Measurements from ENCODE around the gene RANBP3L.

RANBP3L gene

GRCh38 chr5:36242534-36243485 is 58.9 kb downstream of the RANBP3L start:
- DNase-seq = no peak

GRCh38 chr5:36241631-36242533 is 59.8 kb downstream of the RANBP3L start, which contains the start of gene NADK2:
Gene NADK2, minus strand, starts transcription at chr5:36241925. Its CDS starts 127 bp downstream, at chr5:36241798.
- peak; percentile 70 to 84 for DNase-seq

DNA sequence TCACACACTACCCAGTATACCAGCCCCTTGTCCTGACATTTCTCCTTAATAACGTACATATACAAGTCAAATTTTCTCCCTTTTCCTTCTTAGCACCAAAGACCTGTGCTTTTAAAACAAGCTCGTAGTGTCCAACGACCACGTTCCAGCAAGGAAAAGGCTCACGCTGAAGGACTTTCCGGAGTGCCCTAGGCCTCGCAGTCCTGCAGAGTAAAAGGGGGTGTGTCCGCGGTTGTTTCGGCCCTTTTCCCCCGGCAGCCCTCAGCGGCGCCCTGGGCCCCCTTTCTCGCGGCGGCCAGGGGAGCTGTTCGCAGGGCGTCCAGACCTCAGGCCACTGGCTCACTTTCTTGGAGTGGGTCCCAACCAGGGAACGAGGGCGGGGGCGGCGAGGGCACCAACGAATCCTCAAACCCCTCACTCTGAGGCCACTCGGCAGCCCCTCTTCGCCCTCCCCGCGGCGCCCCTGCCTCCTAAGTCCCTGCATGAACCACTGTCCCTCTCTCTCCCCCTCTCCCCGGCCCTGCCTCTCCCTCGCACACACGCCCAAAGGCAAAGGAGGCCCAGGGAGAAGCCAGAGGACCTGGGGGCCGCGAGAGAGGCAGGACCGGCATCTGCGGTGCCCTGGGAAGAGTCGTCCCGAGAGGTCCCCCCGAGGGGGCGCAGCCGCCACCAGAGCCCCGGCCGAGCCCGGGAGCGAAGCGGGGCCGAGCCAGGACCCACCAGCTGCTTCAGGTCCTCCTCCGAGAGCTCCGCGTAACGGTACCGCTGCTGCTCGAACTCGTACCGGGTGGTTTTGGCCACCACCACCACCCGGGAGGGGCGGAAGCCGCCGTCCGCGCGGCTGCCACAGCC is 60.7 kb downstream of the RANBP3L start:
- no peak for DNase-seq

GRCh38 chr5:36239370-36240293 is 62.1 kb downstream of the RANBP3L start:
- no peak for DNase-seq

DNA sequence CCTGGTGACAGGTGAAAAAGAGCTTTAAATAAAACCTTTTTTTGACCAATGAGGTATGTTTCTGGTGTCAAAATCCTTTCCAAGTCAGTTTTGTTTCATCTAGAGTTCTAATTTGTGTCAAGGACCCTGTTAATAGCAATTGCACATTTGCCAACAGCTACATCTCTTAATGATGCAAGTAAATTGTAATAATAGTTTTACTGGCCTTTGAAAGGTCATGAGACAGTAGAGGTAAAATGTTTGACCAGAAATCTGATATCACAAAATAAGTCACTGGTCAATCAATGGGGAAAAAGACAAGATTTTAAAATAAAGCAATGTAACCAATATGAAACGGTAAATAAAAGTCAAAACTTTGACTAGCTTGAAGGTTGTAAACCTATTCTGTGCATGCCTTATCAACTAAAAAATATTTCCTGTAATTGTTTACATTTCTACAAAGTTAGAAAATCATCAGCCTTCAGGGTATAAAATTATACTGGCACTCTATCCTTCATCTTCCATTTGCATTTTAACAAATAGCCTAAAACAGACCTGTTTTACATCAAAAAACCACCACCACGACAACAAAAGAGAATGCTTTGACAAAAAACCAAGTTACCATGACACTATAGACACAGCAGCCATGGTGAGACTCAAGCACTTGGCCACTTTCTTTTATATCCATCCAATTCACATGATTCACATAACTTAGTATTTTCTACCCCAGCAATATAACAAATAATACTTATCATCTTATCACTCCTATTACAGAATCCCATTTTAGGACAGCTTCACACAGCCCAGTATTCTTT is 63.0 kb downstream of the RANBP3L start:
- no peak for DNase-seq

- no peak for DNase-seq
These were observed 64.0 kb downstream of the RANBP3L start for GRCh38 chr5:36237751-36238150.

DNA sequence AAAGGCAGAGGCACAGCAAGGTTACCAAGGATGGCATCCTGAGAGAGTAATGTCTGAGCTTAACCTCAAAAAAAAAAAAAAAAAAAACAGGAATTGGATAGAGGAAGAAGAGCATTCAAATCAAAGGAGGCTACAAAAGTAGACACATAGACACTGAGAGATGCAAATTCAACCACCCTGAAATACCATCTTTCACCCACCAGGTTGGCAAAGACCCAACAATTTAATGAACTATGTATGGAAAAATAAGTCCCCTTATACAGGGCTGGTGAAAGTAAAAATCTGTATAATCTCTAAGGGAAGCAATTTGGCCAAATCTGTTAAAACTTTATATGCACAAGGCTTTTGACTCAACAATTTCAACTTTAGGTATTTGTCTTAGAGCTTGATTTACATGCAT is 64.9 kb downstream of the RANBP3L start:
- no peak for DNase-seq

GRCh38 chr5:36232533-36232932 is 69.2 kb downstream of the RANBP3L start:
- no peak for DNase-seq

DNA sequence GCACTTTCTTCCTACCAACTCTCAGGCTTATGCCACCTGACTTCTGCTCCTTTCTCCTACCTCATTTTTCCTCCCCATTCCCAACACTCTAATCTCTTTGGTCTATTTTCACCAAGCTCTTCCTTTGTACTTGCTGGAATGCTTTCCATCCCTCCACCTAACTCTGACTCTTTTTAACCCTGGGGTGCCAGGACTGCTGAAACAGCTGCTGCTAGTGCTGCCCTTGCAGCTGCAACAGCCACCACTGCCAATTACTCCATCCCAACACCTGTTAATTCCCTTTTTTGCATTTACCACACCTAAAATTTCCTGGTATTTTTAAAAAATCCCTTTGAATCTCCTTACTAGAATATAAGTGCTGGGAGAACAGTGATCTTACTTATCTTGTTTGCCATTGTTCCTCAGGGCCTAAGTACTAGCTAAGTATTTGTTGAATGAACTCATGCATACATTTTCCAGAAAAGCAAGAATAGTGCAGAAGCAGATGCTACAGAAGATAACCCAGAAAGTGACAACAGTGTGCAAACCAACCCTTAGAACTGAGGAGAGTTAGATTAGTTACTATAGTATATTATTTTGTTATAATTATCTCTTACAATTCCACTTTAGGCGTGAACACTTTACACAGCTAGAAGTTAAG is 71.4 kb downstream of the RANBP3L start:
- no peak for DNase-seq

GRCh38 chr5:36228505-36228904 is 73.2 kb downstream of the RANBP3L start:
- DNase-seq = no peak

DNA sequence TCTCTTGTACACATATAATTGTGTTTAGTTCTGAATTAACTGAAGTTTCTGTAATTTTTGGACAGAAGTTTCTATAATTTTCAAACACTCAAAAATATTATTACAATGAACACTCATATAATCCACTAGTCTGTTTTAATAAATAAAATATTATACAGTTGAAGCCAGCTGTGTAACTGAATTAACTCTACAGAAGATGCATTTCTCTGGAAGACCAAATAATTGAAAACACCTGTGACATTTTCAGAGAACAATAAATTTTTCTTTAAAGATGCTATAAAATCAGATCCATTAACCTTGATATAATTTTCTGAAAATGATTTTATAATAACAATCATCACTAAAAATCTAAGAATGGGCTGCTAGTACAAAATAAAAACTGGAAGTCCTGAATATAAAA is 74.7 kb downstream of the RANBP3L start:
- DNase-seq = no peak

DNA sequence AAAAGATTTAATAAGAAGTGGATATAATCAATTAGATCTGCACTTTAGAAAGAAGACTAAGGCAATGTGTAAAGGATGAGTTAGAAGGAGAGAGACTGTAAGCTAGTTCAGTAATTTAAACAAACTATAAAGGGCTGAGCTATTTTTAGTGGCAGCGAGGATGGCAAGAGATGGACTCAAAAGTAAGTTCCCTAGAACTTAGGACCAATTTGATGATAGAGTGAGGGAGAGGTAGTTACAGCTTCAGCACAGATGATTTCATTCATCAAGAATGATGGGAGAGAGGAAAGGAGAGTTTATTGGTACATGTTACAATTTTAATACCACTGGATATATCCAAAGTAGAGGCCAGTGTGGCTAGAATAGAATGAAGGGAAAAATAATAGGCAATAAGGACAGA is 79.1 kb downstream of the RANBP3L start:
- no peak for DNase-seq

DNA sequence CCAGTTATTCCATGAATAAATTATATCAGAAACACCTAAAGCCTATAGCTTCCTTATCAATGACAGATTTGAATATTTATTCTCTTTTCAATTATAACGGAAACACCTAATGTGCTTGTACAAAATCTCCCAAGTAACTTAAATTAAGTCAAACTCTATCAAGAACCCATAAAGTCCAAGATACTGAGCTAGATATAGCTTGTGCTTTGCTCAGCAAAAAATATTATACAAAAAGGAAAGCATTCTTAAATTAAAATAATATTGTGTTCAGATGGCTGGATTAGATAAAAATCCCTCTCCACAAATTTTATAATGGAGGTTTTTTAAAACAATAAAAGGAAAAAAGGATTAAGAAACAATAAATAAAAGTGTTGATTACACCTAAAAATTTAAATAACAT is 83.7 kb downstream of the RANBP3L start:
- DNase-seq = no peak

- DNase-seq = no peak
These were observed 84.1 kb downstream of the RANBP3L start for GRCh38 chr5:36217567-36217966.

DNA sequence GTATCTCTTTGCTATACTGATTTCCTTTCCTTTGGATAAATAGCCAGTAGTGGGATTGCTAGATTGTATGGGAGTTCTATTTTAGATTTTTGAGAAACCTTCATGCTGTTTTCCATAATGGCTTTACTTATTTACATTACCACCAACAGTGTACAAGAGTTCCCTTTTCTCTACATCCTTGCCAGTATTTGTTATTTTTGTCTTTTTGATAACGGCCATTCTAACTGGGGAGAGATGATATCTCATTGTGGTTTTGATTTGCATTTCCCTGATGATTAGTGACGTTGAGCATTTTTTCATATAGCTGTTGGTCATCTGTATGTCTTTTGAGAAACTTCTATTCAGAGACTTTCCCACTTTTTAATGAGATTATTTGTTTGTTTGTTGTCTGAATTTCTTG is 85.8 kb downstream of the RANBP3L start:
- no peak for DNase-seq

GRCh38 chr5:36214436-36214835 is 87.3 kb downstream of the RANBP3L start:
- DNase-seq = no peak

DNA sequence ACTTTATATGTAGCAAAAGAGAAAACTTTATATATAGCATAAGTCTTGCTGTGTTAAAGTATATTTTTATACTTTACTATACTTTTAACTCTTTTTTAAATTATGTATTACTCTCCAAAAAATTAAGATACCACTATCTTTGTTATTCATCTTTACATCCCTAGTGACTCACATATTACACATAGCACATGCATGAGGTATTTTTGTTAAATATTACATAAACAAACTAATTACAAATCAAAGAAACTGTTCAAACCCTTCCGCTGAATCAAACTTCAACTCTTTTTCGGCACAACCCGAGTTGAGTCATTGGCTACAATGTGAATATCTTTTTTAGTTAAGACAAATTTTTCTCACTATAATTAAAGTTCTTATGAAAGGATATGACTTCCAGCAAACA is 92.0 kb downstream of the RANBP3L start:
- no peak for DNase-seq

DNA sequence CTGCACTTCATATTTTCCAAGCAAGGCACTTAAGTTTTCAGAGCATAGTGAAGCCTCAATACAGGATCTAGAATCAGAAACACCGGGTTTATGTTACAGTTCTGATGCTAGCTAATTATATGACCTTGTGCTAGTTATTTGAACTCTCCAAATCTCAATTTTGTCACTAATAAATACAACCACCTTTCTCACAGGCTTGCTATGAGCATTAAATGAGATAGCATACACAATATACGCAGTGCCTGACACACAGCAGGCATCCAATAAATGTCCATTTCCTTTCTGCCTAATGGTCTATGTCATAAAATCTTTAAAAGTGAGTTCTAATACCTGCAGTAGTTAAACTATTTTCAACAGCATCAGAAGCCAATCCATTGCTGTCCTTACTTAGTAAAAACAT is 92.9 kb downstream of the RANBP3L start:
- no peak for DNase-seq

DNA sequence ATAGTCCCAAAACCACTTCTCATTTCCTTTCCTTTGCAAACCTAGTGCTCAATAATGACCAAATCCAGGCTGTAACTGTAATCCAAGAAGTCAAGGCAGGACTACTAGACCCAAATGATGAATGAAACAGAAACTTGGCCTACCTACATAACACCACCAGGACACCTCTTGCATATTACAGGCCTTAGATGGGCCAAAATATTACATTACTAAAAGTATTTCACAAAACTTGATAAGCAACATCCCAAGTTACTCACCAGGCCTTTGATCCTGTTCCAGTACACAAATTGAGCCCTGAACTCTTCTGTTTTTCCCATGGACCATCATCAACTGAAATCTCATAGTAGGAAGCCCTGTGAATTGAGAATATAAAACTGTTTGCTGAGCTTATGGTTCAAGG is 94.8 kb downstream of the RANBP3L start:
- DNase-seq = no peak

DNA sequence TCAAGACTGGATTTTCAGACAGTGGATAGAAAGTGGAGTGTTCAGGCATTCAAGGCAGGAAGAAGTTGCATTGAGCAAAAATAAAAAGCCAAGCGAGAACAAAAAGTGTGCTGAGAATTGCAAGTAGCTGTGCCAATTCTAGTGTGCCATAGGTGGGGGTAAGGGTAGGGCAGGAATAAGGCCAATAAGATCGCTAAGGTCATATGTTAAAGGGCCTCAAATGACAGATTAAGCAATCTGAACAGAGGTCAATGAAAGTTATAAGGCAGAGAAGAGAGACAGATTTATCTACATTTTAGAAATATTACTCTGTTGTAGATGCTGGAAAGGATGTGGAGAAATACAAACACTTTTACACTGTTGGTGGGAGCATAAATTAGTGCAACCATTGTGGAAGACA is 96.4 kb downstream of the RANBP3L start:
- no peak for DNase-seq
